Endothelial cell of umbilical vein (primary cell): ENCODE results near the gene GALNT10. TPM values are rescaled to one million over a fixed set of nuclear protein-coding genes. Genes with fewer than 3 reads are reported as not detected.

Experiments used
- BruUV-seq: library from RNA; stranded (reverse); fragments of 400-500 nt; replicated peaks from 2 replicates; lab custom pipeline; 2021; lab: Mats Ljungman, UMichigan
- CTCF ChIA-PET: fragments of 300-600, 350-600 bp; sonication (Branson Sonifier 250); formaldehyde crosslinking; loops from one replicate; lab custom pipeline; 2021; ENCODE audit warnings: antibody characterized with exemption, inconsistent platforms; lab: Charles Lee
- POLR2A ChIA-PET: fragments of 300-600, 350-600 bp; sonication (Branson Sonifier 250); formaldehyde crosslinking; loops from one replicate; lab custom pipeline; 2021; ENCODE audit warnings: antibody characterized with exemption, inconsistent platforms; lab: Charles Lee
- DNase-seq: peaks from one replicate; pipeline ENCODE4 v3.0.0-alpha.2; 2011; ENCODE audit warnings: low read depth, low spot score
- FAIRE-seq: peaks from 2 replicates; lab custom pipeline; 2011; peaks lifted over from hg19 to GRCh38; lab: Jason Lieb, UNC
- H2AFZ ChIP-seq: 2 replicates; pipeline ENCODE4 v1.6.0; 2012; ENCODE audit warnings: low read depth, low read length, control low read depth, inconsistent platforms
- H3K27ac ChIP-seq: 2 replicates; pipeline ENCODE4 v1.5.1; 2011; ENCODE audit warnings: low read depth, mild to moderate bottlenecking, control low read depth, low read length, moderate library complexity; ENCODE audit not compliant: insufficient read depth
- H3K27me3 ChIP-seq, 2 experiments: 2 replicates each; pipeline versions ENCODE4 v1.6.0 to v1.6.1; 2011; ENCODE audit warnings: low read length in 2 of 2, mixed read lengths in 1 of 2; ENCODE audit not compliant: control insufficient read depth in 2 of 2, insufficient read depth in 2 of 2
- H3K36me3 ChIP-seq, 2 experiments: 2 replicates in 1 of 2; 3 replicates in 1 of 2; pipeline ENCODE4 v1.5.1; 2011; ENCODE audit warnings: low read length in 2 of 2, mild to moderate bottlenecking in 1 of 2, moderate library complexity in 1 of 2; ENCODE audit not compliant: control insufficient read depth in 2 of 2, insufficient read depth in 2 of 2; ENCODE audit errors: extremely low read depth in 1 of 2
- H3K4me1 ChIP-seq: 3 replicates; pipeline ENCODE4 v1.5.1; 2011; ENCODE audit warnings: mild to moderate bottlenecking, low read length; ENCODE audit not compliant: control insufficient read depth, insufficient read depth; ENCODE audit errors: extremely low read depth
- H3K4me2 ChIP-seq: 2 replicates; pipeline ENCODE4 v1.6.1; 2011; ENCODE audit warnings: low read length, control low read depth, mixed read lengths; ENCODE audit not compliant: insufficient read depth
- H3K4me3 ChIP-seq, 3 experiments: fragments of 200-600 bp in 1 of 3; sonication (generic), shearing (Covaris generic) in 1 of 3; replicated peaks in 1 of 3; 2 replicates each; pipeline ENCODE4 v1.5.1; 2011 to 2016; ENCODE audit warnings: control low read depth in 3 of 3, low read length in 3 of 3, mild to moderate bottlenecking in 2 of 3, inconsistent platforms in 1 of 3, low read depth in 1 of 3, moderate library complexity in 1 of 3; ENCODE audit not compliant: insufficient read depth in 1 of 3
- H3K79me2 ChIP-seq: 2 replicates; pipeline ENCODE4 v1.6.0; 2012; ENCODE audit warnings: low read length, inconsistent platforms; ENCODE audit not compliant: control insufficient read depth, insufficient read depth
- H3K9ac ChIP-seq: replicated peaks from 2 replicates; pipeline ENCODE3; 2011; ENCODE audit warnings: low read length, control low read depth; ENCODE audit not compliant: insufficient read depth; ENCODE audit errors: extremely low read depth
- H3K9me1 ChIP-seq: replicated peaks from 3 replicates; pipeline ENCODE4 v1.6.0; 2011; ENCODE audit warnings: mild to moderate bottlenecking, low read length; ENCODE audit not compliant: control insufficient read depth, insufficient read depth; ENCODE audit errors: extremely low read depth
- H3K9me3 ChIP-seq: replicated peaks from 2 replicates; pipeline ENCODE4 v1.5.1; 2012; ENCODE audit warnings: low read length, inconsistent platforms; ENCODE audit not compliant: control insufficient read depth, insufficient read depth
- H4K20me1 ChIP-seq: replicated peaks from 2 replicates; pipeline ENCODE3; 2011; ENCODE audit warnings: mild to moderate bottlenecking, low read length; ENCODE audit not compliant: control insufficient read depth, insufficient read depth; ENCODE audit errors: extremely low read depth
- CTCF ChIP-seq, 2 donors: IDR thresholded peaks; 1 replicate in 1 of 2; 2 replicates in 1 of 2; pipeline ENCODE4 v1.5.1; 2011; ENCODE audit warnings: low read length in 2 of 2, mild to moderate bottlenecking in 2 of 2, moderate library complexity in 2 of 2, control low read depth in 1 of 2, inconsistent platforms in 1 of 2, low read depth in 1 of 2; ENCODE audit not compliant: insufficient read depth in 1 of 2; ENCODE audit errors: extremely low read depth in 1 of 2
- EZH2 ChIP-seq: IDR thresholded peaks from 2 replicates; pipeline ENCODE4 v1.6.1; 2012; ENCODE audit warnings: borderline replicate concordance, low read depth, mild to moderate bottlenecking, moderate library complexity, low read length, inconsistent platforms; ENCODE audit not compliant: severe bottlenecking
- FOS ChIP-seq: IDR thresholded peaks from 2 replicates; pipeline ENCODE4 v1.6.1; 2011; ENCODE audit warnings: mild to moderate bottlenecking, low read length, moderate library complexity, borderline replicate concordance; ENCODE audit not compliant: insufficient read depth
- JUN ChIP-seq: IDR thresholded peaks from 2 replicates; pipeline ENCODE4 v1.6.1; 2011; ENCODE audit warnings: borderline replicate concordance, low read depth; ENCODE audit not compliant: insufficient read length, insufficient read depth
- POLR2A ChIP-seq: IDR thresholded peaks from 2 replicates; pipeline ENCODE4 v1.6.1; 2012; ENCODE audit warnings: low read depth, mild to moderate bottlenecking, control low read depth, low read length
- POLR2AphosphoS5 ChIP-seq: IDR thresholded peaks from 2 replicates; pipeline ENCODE4 v1.6.1; 2012; ENCODE audit warnings: low read depth, mild to moderate bottlenecking, control low read depth, low read length, moderate library complexity; ENCODE audit not compliant: insufficient read depth
- dilution Hi-C: fragments of 300-500 bp; cut with MboI; formaldehyde crosslinking; loops from one replicate; pipeline ENCODE4 v1.15.0; 2019; ENCODE audit warnings: low sequenced_read_pairs; ENCODE audit not compliant: extremely low pct_ligation_motif_present
- intact Hi-C: fragments of 100-400 bp; cut with micrococcal nuclease; formaldehyde crosslinking; loops from one replicate; pipeline ENCODE4 v1.10.0; 2022
- polyA plus RNA-seq, 4 experiments: library from polyadenylated mRNA; depleted of rRNA in 3 of 4; stranded (reverse) in 3 of 4; unstranded in 1 of 4; fragments of >200 nt; gene quantifications; 2 replicates each; pipeline versions ENCODE4 v1.2.1 to v1.2.3, GENCODE V29; 2011 to 2012; ENCODE audit warnings: missing spikeins in 1 of 4
- total RNA-seq: library from RNA; stranded (reverse); gene quantifications from 2 replicates; pipeline ENCODE4 v1.2.3, GENCODE V29; 2021
- TF ChIP-seq, protein P1 (sequence below): IDR thresholded peaks from 2 replicates; pipeline ENCODE4 v1.6.1; 2011; ENCODE audit not compliant: insufficient read depth, insufficient read length

GALNT10 gene
- total and polyA plus RNA-seq, 2 donors (not counting 3 experiments of a cell fraction or from before 2014, with no cell fraction given): 70.2 to 77.6 TPM

DNA sequence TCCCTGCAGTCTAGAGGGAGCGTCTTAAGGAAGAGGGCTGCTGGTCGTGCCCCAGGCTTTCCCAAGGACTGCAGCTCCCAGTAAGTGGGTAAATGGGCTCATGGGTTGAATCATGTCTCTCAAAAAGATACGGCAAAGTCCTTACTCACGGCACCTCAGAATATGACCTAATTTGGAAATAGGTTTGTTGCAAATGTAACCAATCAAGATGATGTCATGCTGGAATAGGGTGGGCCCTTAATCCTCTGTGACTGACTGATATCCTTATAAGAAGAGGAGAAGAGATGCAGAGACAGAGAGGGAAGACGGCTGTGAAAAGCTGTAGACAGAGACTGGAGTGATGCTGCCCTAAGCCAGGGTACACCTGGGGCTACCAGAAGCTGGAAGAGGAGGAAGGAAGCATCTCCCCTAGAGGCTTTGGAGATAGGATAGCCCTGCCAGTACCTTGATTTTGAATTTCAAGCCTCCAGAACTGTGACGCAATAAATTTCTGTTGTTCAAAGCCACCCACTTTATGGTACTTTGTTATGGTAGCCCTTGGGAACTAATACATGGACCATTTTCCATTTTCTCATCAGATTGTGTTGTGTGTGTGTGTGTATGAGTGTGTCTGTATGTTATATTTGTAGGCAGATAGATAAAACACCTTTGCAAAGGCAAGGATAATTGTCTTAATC, 15.0 kb downstream of the GALNT10 start:
- Histone ChIP-seq H3K9ac (no peak overlapping the region), H3K4me3 (no peak overlapping the region), H2AFZ (no peak overlapping the region), H3K4me1 (no peaks in the 10 kb centered on the region), H3K4me2 (no peak overlapping the region), H3K27me3 (no peaks in the 10 kb centered on the region), H3K9me1 (no peaks in the 10 kb centered on the region), H4K20me1 (no peaks in the 10 kb centered on the region), H3K27ac (no peak overlapping the region), H3K9me3 (no peaks in the 10 kb centered on the region), H3K36me3 (peaks cover 0 to 2% of the 10 kb centered on the region in 2 experiments), H3K79me2 (peaks cover 1% of the 10 kb centered on the region)
- POLR2A ChIA-PET: interaction anchor here (1.5 kb wide), 1 partner anchor 16 kb away, joined by 4 read pairs; the partner anchor contains the start of gene GALNT10
- FAIRE-seq (no peak), DNase-seq (no peak)
- TF ChIP-seq EZH2: no peak
- no peak for TF ChIP-seq FOS
- no peak for TF ChIP-seq POLR2AphosphoS5
- no peak for TF ChIP-seq POLR2A
- no peak for TF ChIP-seq CTCF (IDR thresholded peaks at IDR 0.05; ENCODE audit: extremely low read depth in 1 of 2, insufficient read depth in 1 of 2, low read depth in 1 of 2, low read length in 2 of 2)
- no peak for TF ChIP-seq JUN
- TF ChIP-seq, protein P1, sequence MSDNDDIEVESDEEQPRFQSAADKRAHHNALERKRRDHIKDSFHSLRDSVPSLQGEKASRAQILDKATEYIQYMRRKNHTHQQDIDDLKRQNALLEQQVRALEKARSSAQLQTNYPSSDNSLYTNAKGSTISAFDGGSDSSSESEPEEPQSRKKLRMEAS: no peak
- CTCF ChIA-PET: interaction anchor here (0.9 to 1.2 kb wide), 3 partner anchors 13 to 16 kb away, joined by 3 read pairs; partner anchors contain the start of gene GALNT10
- intact Hi-C loops (no loop called here), dilution Hi-C loops (no loop called here)
- BruUV-seq: no TSS peak
